Measurements from ENCODE around the gene ATP1B1.

The ATP1B1 gene

DNA sequence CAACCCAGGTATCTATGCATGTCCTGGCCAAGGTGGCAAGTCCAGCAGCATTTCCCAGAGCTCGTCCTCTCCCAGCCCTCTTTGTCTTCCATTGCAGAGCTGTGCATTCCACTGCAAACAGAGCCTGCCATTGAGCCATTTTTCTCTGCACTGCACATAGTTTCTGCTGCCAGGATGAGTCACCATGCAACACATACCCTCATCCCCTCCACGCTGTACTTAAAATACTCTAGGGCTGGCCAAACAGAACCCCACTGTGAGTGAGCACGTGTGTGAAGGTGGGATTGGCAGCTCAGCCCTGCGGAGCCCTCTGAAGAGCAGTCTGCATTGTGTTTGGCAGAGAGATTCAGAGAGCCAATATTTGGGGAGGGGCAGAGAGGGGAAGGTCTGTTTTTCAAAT is 3.9 kb upstream of the ATP1B1 start:
- TF ChIP-seq, protein P1, sequence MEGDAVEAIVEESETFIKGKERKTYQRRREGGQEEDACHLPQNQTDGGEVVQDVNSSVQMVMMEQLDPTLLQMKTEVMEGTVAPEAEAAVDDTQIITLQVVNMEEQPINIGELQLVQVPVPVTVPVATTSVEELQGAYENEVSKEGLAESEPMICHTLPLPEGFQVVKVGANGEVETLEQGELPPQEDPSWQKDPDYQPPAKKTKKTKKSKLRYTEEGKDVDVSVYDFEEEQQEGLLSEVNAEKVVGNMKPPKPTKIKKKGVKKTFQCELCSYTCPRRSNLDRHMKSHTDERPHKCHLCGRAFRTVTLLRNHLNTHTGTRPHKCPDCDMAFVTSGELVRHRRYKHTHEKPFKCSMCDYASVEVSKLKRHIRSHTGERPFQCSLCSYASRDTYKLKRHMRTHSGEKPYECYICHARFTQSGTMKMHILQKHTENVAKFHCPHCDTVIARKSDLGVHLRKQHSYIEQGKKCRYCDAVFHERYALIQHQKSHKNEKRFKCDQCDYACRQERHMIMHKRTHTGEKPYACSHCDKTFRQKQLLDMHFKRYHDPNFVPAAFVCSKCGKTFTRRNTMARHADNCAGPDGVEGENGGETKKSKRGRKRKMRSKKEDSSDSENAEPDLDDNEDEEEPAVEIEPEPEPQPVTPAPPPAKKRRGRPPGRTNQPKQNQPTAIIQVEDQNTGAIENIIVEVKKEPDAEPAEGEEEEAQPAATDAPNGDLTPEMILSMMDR (conservative IDR thresholded peaks at IDR 0.05; ENCODE audit: low read depth) = no peak
- ChIA-PET POLR2A (ENCODE audit: low non-redundant PET) (no interaction called here), CTCF (interaction anchor here (1.1 kb wide), 1 partner anchor 760 kb away, joined by 3 read pairs; no protein-coding TSS in a partner anchor)
- peak overlapping the region; percentile 67 for H3K27ac ChIP-seq
- DNase-seq (ENCODE audit: low spot score) = peak; percentile 48

GRCh38 chr1:169103002-169103401 is 3.5 kb upstream of the ATP1B1 start:
- no peak for DNase-seq (ENCODE audit: low spot score)
- ChIA-PET POLR2A (ENCODE audit: low non-redundant PET) (no interaction called here), CTCF (no interaction called here)
- H3K27ac ChIP-seq = peak overlapping the region; percentile 67
- TF ChIP-seq, protein P1 (conservative IDR thresholded peaks at IDR 0.05; ENCODE audit: low read depth) = no peak

GRCh38 chr1:169103480-169103893 is 3.0 kb upstream of the ATP1B1 start:
- POLR2A ChIA-PET (ENCODE audit: low non-redundant PET) = no interaction called here
- CTCF ChIA-PET = no interaction called here
- DNase-seq (ENCODE audit: low spot score) = no peak
- H3K27ac ChIP-seq = peak overlapping the region; percentile 67
- TF ChIP-seq, protein P1 (conservative IDR thresholded peaks at IDR 0.05; ENCODE audit: low read depth) = no peak

- POLR2A ChIA-PET (ENCODE audit: low non-redundant PET) = no interaction called here
- H3K27ac ChIP-seq = peak overlapping the region; percentile 91
- CTCF ChIA-PET = no interaction called here
- TF ChIP-seq, protein P1 (conservative IDR thresholded peaks at IDR 0.05; ENCODE audit: low read depth) = no peak
- no peak for DNase-seq (ENCODE audit: low spot score)
Observed at GRCh38 chr1:169105087-169105433, 1.4 kb upstream of the ATP1B1 start.

- peak overlapping the region; percentile 91 for H3K27ac ChIP-seq
- ChIA-PET POLR2A (ENCODE audit: low non-redundant PET) (no interaction called here), CTCF (interaction anchor here (1.8 kb wide), 1 partner anchor 469 kb away, joined by 6 read pairs; no protein-coding TSS in a partner anchor)
- TF ChIP-seq, protein P1 (conservative IDR thresholded peaks at IDR 0.05; ENCODE audit: low read depth) = no peak
- DNase-seq (ENCODE audit: low spot score) = peak; percentile 63
Observed at GRCh38 chr1:169105434-169106094, 926 bp upstream of the ATP1B1 start.

- peak overlapping the region; percentile 91 for H3K27ac ChIP-seq
- ChIA-PET CTCF (interaction anchor here (0.6 to 1.8 kb wide), 3 partner anchors 388 to 492 kb away, joined by 4 to 6 read pairs (median 5); no protein-coding TSS in a partner anchor), POLR2A (ENCODE audit: low non-redundant PET) (no interaction called here)
- TF ChIP-seq, protein P1 (conservative IDR thresholded peaks at IDR 0.05; ENCODE audit: low read depth) = no peak
- DNase-seq (ENCODE audit: low spot score) = no peak
Observed at GRCh38 chr1:169106921-169107602, 572 bp downstream of the ATP1B1 start.

All from RWPE1 (cell line).